ENCODE measurements around the gene EYS.

Gene EYS

GRCh38 chr6:64732888-64733287 is 974.1 kb downstream of the EYS start:
- Mint-ChIP-seq H3K27me3 (no peaks in the 10 kb centered on the region), H3K36me3 (ENCODE audit: insufficient read depth) (no peaks in the 10 kb centered on the region), H3K27ac (ENCODE audit: low read depth) (no peak overlapping the region), H3K4me3 (no peak overlapping the region), H3K9me3 (peaks cover 9% of the 10 kb centered on the region), H3K4me1 (no peaks in the 10 kb centered on the region)
- DNase-seq (ENCODE audit: low spot score in 2 of 2): no peak
- no peak for ATAC-seq (replicated peaks; ENCODE audit: extremely low read depth, poor library complexity, severe bottlenecking)

- H3K27ac Mint-ChIP-seq (ENCODE audit: low read depth): no peak overlapping the region
- peaks cover 15% of the 10 kb centered on the region for H3K9me3 Mint-ChIP-seq
- H3K4me1 Mint-ChIP-seq: no peaks in the 10 kb centered on the region
- no peak overlapping the region for H3K4me3 Mint-ChIP-seq
- DNase-seq (ENCODE audit: low spot score in 2 of 2): no peak
- ATAC-seq (replicated peaks; ENCODE audit: extremely low read depth, poor library complexity, severe bottlenecking): no peak
- no peaks in the 10 kb centered on the region for H3K36me3 Mint-ChIP-seq (ENCODE audit: insufficient read depth)
- no peaks in the 10 kb centered on the region for H3K27me3 Mint-ChIP-seq
Observed at GRCh38 chr6:64729522-64729921, 977.5 kb downstream of the EYS start.

DNA sequence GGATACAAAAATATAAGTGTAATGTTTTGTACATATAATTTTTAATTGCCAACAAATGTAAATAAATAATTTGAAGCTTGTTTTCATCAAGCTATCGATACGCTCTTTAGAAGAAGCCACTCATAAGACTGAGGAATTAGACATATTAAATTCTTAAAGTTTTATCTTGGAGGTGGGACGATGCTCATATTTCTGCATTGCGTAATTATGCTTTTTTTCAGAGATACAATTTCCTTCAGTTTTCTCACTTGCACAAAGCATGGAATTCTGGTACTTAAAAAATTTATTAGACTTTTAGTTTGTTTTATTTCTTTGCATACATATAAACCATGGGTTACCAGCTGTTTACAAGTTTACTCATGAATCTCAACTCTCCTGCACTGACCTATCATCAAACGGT is 980.0 kb downstream of the EYS start:
- no peaks in the 10 kb centered on the region for H3K36me3 Mint-ChIP-seq (ENCODE audit: insufficient read depth)
- peaks cover 26% of the 10 kb centered on the region for H3K9me3 Mint-ChIP-seq
- DNase-seq (ENCODE audit: low spot score in 2 of 2) (no peak), ATAC-seq (replicated peaks; ENCODE audit: extremely low read depth, poor library complexity, severe bottlenecking) (no peak)
- H3K4me3 Mint-ChIP-seq: no peak overlapping the region
- H3K4me1 Mint-ChIP-seq: no peaks in the 10 kb centered on the region
- no peak overlapping the region for H3K27ac Mint-ChIP-seq (ENCODE audit: low read depth)
- H3K27me3 Mint-ChIP-seq: no peaks in the 10 kb centered on the region

DNA sequence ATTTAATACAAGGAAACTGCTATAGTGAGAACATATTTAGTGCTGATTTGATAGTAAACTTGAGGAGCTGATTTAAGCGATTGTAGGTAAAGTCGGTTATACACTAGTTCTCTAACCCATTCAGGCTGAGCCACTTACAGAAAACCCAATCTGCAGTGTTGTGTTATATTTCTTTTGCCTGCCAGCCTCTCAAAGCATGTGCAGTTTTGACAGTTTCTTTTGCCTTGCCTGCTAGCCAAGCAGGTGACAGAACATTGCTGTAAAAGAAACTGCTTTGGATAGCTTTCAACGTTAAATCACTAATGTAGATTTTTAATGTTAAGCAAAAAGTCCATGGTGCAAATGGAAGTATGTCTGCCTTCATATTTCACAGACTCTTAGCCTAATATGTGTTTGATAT is 982.9 kb downstream of the EYS start:
- H3K27me3 Mint-ChIP-seq: no peaks in the 10 kb centered on the region
- peaks cover 28% of the 10 kb centered on the region for H3K9me3 Mint-ChIP-seq
- H3K27ac Mint-ChIP-seq (ENCODE audit: low read depth): no peak overlapping the region
- no peak overlapping the region for H3K4me3 Mint-ChIP-seq
- DNase-seq (ENCODE audit: low spot score in 2 of 2) (no peak), ATAC-seq (replicated peaks; ENCODE audit: extremely low read depth, poor library complexity, severe bottlenecking) (no peak)
- no peaks in the 10 kb centered on the region for H3K4me1 Mint-ChIP-seq
- H3K36me3 Mint-ChIP-seq (ENCODE audit: insufficient read depth): no peaks in the 10 kb centered on the region

DNA sequence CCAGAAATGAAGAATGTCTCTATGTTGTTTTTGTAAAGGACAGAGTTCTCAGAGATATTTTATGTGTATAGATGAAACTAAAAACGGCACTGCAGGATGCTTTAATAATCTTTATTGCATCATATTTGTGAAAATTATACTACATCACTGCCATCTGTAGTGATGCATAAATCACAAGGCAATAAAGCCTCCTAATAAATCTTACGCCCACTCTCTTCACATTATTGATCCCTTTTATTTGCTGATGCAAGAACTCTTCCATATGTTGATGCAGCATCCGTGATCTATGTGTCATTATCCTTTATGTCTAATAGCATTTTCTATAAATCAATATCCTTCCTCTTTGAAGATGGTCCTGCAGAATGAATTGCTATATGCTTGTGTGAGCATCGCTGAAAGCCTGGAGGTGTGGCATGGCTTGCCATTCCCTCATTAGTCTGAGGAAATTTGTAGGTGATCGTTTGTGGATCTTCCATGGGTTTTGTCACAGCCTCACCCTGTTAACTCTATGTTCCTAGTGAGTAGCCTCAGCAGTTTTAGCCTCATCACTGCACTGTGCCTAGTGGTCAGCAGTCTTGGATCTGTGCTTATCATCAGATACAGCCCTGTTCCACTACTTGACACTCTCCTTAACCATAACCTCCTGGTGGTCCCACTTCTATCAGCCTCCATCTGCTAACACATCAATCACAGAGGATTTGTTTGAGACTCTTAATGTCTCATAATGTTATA is 983.5 kb downstream of the EYS start:
- H3K27me3 Mint-ChIP-seq: no peaks in the 10 kb centered on the region
- peaks cover 28% of the 10 kb centered on the region for H3K9me3 Mint-ChIP-seq
- ATAC-seq (replicated peaks; ENCODE audit: extremely low read depth, poor library complexity, severe bottlenecking) (no peak), DNase-seq (ENCODE audit: low spot score in 2 of 2) (no peak)
- no peaks in the 10 kb centered on the region for H3K36me3 Mint-ChIP-seq (ENCODE audit: insufficient read depth)
- H3K4me1 Mint-ChIP-seq: no peaks in the 10 kb centered on the region
- H3K27ac Mint-ChIP-seq (ENCODE audit: low read depth): no peak overlapping the region
- H3K4me3 Mint-ChIP-seq: no peak overlapping the region

- Mint-ChIP-seq H3K4me3 (no peak overlapping the region), H3K9me3 (peaks cover 28% of the 10 kb centered on the region), H3K27me3 (no peaks in the 10 kb centered on the region), H3K4me1 (no peaks in the 10 kb centered on the region), H3K36me3 (ENCODE audit: insufficient read depth) (no peaks in the 10 kb centered on the region), H3K27ac (ENCODE audit: low read depth) (no peak overlapping the region)
- no peak for DNase-seq (ENCODE audit: low spot score in 2 of 2)
- ATAC-seq (replicated peaks; ENCODE audit: extremely low read depth, poor library complexity, severe bottlenecking): no peak
Observed at GRCh38 chr6:64721865-64722264, 985.2 kb downstream of the EYS start.

DNA sequence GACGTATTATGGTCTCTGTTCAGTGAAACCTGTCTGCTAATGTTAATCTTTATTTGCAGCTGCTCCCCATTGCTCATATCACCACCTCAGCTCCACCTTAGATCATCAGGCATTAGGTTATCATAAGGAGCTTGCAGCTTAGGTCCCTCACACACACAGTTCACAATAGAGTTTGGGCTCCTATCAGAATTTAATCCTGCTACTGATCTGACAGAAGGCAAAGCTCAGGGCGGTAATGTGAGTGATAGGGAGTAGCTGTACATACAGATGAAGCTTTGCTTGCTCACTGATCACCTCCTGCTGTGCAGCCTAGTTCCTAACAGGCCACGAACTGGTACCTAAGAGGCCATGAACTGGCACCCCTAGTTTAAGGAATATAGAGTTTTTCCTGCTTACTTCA is 989.7 kb downstream of the EYS start:
- DNase-seq (ENCODE audit: low spot score in 2 of 2): no peak
- H3K36me3 Mint-ChIP-seq (ENCODE audit: insufficient read depth): no peaks in the 10 kb centered on the region
- H3K9me3 Mint-ChIP-seq: peaks cover 20% of the 10 kb centered on the region
- no peak for ATAC-seq (replicated peaks; ENCODE audit: extremely low read depth, poor library complexity, severe bottlenecking)
- H3K4me1 Mint-ChIP-seq: no peaks in the 10 kb centered on the region
- H3K4me3 Mint-ChIP-seq: no peak overlapping the region
- no peaks in the 10 kb centered on the region for H3K27me3 Mint-ChIP-seq
- no peak overlapping the region for H3K27ac Mint-ChIP-seq (ENCODE audit: low read depth)

GRCh38 chr6:64715624-64716023 is 991.4 kb downstream of the EYS start:
- DNase-seq (ENCODE audit: low spot score in 2 of 2): no peak
- ATAC-seq (replicated peaks; ENCODE audit: extremely low read depth, poor library complexity, severe bottlenecking): no peak
- no peak overlapping the region for H3K4me3 Mint-ChIP-seq
- H3K9me3 Mint-ChIP-seq: peaks cover 17% of the 10 kb centered on the region
- no peaks in the 10 kb centered on the region for H3K4me1 Mint-ChIP-seq
- H3K36me3 Mint-ChIP-seq (ENCODE audit: insufficient read depth): no peaks in the 10 kb centered on the region
- H3K27me3 Mint-ChIP-seq: no peaks in the 10 kb centered on the region
- no peak overlapping the region for H3K27ac Mint-ChIP-seq (ENCODE audit: low read depth)

GRCh38 chr6:64714073-64714472 is 993.0 kb downstream of the EYS start:
- H3K4me1 Mint-ChIP-seq: no peaks in the 10 kb centered on the region
- DNase-seq (ENCODE audit: low spot score in 2 of 2): no peak
- no peak overlapping the region for H3K27ac Mint-ChIP-seq (ENCODE audit: low read depth)
- ATAC-seq (replicated peaks; ENCODE audit: extremely low read depth, poor library complexity, severe bottlenecking): no peak
- peaks cover 11% of the 10 kb centered on the region for H3K9me3 Mint-ChIP-seq
- no peaks in the 10 kb centered on the region for H3K36me3 Mint-ChIP-seq (ENCODE audit: insufficient read depth)
- no peaks in the 10 kb centered on the region for H3K27me3 Mint-ChIP-seq
- no peak overlapping the region for H3K4me3 Mint-ChIP-seq

- Mint-ChIP-seq H3K9me3 (peaks cover 11% of the 10 kb centered on the region), H3K4me1 (no peaks in the 10 kb centered on the region), H3K27ac (ENCODE audit: low read depth) (no peak overlapping the region), H3K36me3 (ENCODE audit: insufficient read depth) (no peaks in the 10 kb centered on the region), H3K27me3 (no peaks in the 10 kb centered on the region), H3K4me3 (no peak overlapping the region)
- DNase-seq (ENCODE audit: low spot score in 2 of 2) (no peak), ATAC-seq (replicated peaks; ENCODE audit: extremely low read depth, poor library complexity, severe bottlenecking) (no peak)
Observed at GRCh38 chr6:64713175-64713574, 993.9 kb downstream of the EYS start.

- ATAC-seq (replicated peaks; ENCODE audit: extremely low read depth, poor library complexity, severe bottlenecking) (no peak), DNase-seq (ENCODE audit: low spot score in 2 of 2) (no peak)
- Mint-ChIP-seq H3K27me3 (no peaks in the 10 kb centered on the region), H3K9me3 (peaks cover 11% of the 10 kb centered on the region), H3K27ac (ENCODE audit: low read depth) (no peak overlapping the region), H3K36me3 (ENCODE audit: insufficient read depth) (no peaks in the 10 kb centered on the region), H3K4me3 (no peak overlapping the region), H3K4me1 (no peaks in the 10 kb centered on the region)
Observed at GRCh38 chr6:64712606-64713005, 994.4 kb downstream of the EYS start.

DNA sequence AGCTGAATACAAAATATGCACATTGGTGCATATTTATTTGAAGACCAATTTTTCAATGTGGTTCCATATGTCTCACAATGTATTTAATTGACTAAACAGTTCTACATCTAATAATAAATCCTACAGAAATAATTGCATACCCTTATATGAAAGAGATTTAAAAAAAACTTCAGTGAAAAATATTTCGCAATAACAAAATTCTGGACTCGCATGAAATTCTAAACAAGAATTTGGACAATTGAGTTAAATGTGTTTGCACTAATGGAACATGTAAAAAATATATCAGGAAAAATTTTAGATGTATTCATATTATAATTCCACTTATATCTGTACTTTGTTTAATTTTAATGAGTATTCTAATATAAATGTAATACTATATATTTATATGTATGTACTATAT is 1003.1 kb downstream of the EYS start:
- no peaks in the 10 kb centered on the region for H3K4me1 Mint-ChIP-seq
- DNase-seq (ENCODE audit: low spot score in 2 of 2): no peak
- no peak overlapping the region for H3K27ac Mint-ChIP-seq (ENCODE audit: low read depth)
- no peak overlapping the region for H3K4me3 Mint-ChIP-seq
- no peaks in the 10 kb centered on the region for H3K36me3 Mint-ChIP-seq (ENCODE audit: insufficient read depth)
- H3K27me3 Mint-ChIP-seq: no peaks in the 10 kb centered on the region
- peaks cover 9% of the 10 kb centered on the region for H3K9me3 Mint-ChIP-seq
- ATAC-seq (replicated peaks; ENCODE audit: extremely low read depth, poor library complexity, severe bottlenecking): no peak

DNA sequence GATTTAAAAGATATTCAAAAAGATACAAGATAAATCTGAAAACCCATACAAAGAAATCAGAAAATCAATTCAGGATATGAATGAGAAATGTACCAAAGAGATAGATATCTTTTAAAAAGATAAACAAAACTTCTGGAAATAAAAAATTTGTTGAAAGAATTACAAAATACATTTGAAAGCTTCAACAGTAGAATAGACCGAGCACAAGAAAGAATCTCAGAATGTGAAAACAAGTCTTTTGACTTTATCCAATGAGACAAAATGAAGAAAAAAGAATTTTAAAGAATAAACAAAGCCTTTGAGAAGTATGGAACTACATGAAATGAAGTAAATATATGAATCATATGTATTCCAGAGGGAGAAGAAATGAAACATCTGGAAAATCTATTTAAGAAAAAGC is 1011.0 kb downstream of the EYS start:
- H3K4me1 Mint-ChIP-seq: no peaks in the 10 kb centered on the region
- no peaks in the 10 kb centered on the region for H3K27me3 Mint-ChIP-seq
- H3K4me3 Mint-ChIP-seq: no peak overlapping the region
- no peak overlapping the region for H3K27ac Mint-ChIP-seq (ENCODE audit: low read depth)
- H3K9me3 Mint-ChIP-seq: peaks cover 13% of the 10 kb centered on the region
- ATAC-seq (replicated peaks; ENCODE audit: extremely low read depth, poor library complexity, severe bottlenecking) (no peak), DNase-seq (ENCODE audit: low spot score in 2 of 2) (no peak)
- no peaks in the 10 kb centered on the region for H3K36me3 Mint-ChIP-seq (ENCODE audit: insufficient read depth)
